HEK293 (cell line): ENCODE results near the gene MAGED1.

ENCODE experiments used
- CTCF ChIA-PET: fragments of 350-600 bp; formaldehyde crosslinking; extraction: SDS; loops from one replicate; lab custom pipeline; 2021; ENCODE audit warnings: antibody characterized with exemption; lab: Yijun Ruan, JAX
- POLR2A ChIA-PET: fragments of 300-600 bp; formaldehyde crosslinking; extraction: SDS; loops from one replicate; lab custom pipeline; 2020; ENCODE audit warnings: antibody characterized with exemption, inconsistent platforms; lab: Yijun Ruan, JAX
- H3K27ac ChIP-seq: fragments of 200-500 bp; sonication (Bioruptor generic); 2 replicates; pipeline ENCODE4 v1.5.1; 2014; ENCODE audit warnings: low read depth, low read length, control low read depth, inconsistent platforms; ENCODE audit errors: extremely low read depth
- H3K36me3 ChIP-seq, 2 experiments: fragments of 200-500 bp in 1 of 2; sonication (Bioruptor generic) in 1 of 2; 1 replicate in 1 of 2; 2 replicates in 1 of 2; pipeline ENCODE4 v1.5.1; 2014 to 2017; ENCODE audit warnings: inconsistent platforms in 2 of 2, low read length in 2 of 2; ENCODE audit not compliant: control insufficient read depth in 2 of 2, insufficient read depth in 1 of 2
- H3K4me1 ChIP-seq: fragments of 200-500 bp; sonication (Bioruptor generic); 2 replicates; pipeline ENCODE4 v1.5.1; 2014; ENCODE audit warnings: mild to moderate bottlenecking, low read length, inconsistent platforms; ENCODE audit not compliant: control insufficient read depth, insufficient read depth
- H3K4me3 ChIP-seq: 2 replicates; pipeline ENCODE4 v1.5.1; 2011; ENCODE audit warnings: low read depth, mild to moderate bottlenecking, control low read depth, low read length, moderate library complexity
- H3K9me3 ChIP-seq: fragments of 200-500 bp; sonication (Bioruptor generic); 2 replicates; pipeline ENCODE4 v1.5.1; 2014; ENCODE audit warnings: low read depth, low read length, inconsistent platforms; ENCODE audit not compliant: control insufficient read depth, insufficient read depth
- ATF2 ChIP-seq: fragments of 450-650 bp; formaldehyde crosslinking; IDR thresholded peaks from 2 replicates; pipeline ENCODE4 v1.5.1; 2016; ENCODE audit warnings: missing biosample characterization, missing genetic modification characterization, low read depth
- GLIS2 ChIP-seq: fragments of 450-650 bp; formaldehyde crosslinking; IDR thresholded peaks from 2 replicates; pipeline ENCODE4 v1.5.1; 2016; ENCODE audit warnings: missing biosample characterization, missing genetic modification characterization
- KLF17 ChIP-seq: fragments of 450-650 bp; formaldehyde crosslinking; IDR thresholded peaks from 2 replicates; pipeline ENCODE4 v1.5.1; 2016; ENCODE audit warnings: missing biosample characterization, missing genetic modification characterization
- KLF9 ChIP-seq: fragments of 450-650 bp; formaldehyde crosslinking; IDR thresholded peaks from 2 replicates; pipeline ENCODE4 v1.5.1; 2016; ENCODE audit warnings: missing biosample characterization, missing genetic modification characterization, low read depth
- PATZ1 ChIP-seq: fragments of 450-650 bp; formaldehyde crosslinking; IDR thresholded peaks from 2 replicates; pipeline ENCODE4 v1.5.1; 2016; ENCODE audit warnings: missing biosample characterization, missing genetic modification characterization
- REST ChIP-seq: fragments of 450-650 bp; formaldehyde crosslinking; IDR thresholded peaks from 2 replicates; pipeline ENCODE4 v1.5.1; 2016; ENCODE audit warnings: missing biosample characterization, missing genetic modification characterization
- ZNF146 ChIP-seq: fragments of 450-650 bp; formaldehyde crosslinking; IDR thresholded peaks from 2 replicates; pipeline ENCODE4 v1.5.1; 2016; ENCODE audit warnings: missing biosample characterization, missing genetic modification characterization
- ZNF23 ChIP-seq: fragments of 450-650 bp; formaldehyde crosslinking; IDR thresholded peaks from 2 replicates; pipeline ENCODE4 v1.5.1; 2016; ENCODE audit warnings: missing biosample characterization, missing genetic modification characterization, borderline replicate concordance
- ZNF266 ChIP-seq: fragments of 450-650 bp; formaldehyde crosslinking; IDR thresholded peaks from 2 replicates; pipeline ENCODE4 v1.5.1; 2016; ENCODE audit warnings: missing biosample characterization, missing genetic modification characterization, low read depth
- ZNF398 ChIP-seq: fragments of 450-650 bp; formaldehyde crosslinking; IDR thresholded peaks from 2 replicates; pipeline ENCODE4 v1.5.1; 2017; ENCODE audit warnings: missing biosample characterization, missing genetic modification characterization
- ZNF514 ChIP-seq: fragments of 450-650 bp; formaldehyde crosslinking; IDR thresholded peaks from 2 replicates; pipeline ENCODE4 v1.5.1; 2016; ENCODE audit warnings: missing biosample characterization, missing genetic modification characterization
- ZNF549 ChIP-seq: fragments of 450-650 bp; IDR thresholded peaks from 2 replicates; pipeline ENCODE4 v1.5.1; 2018; ENCODE audit warnings: missing biosample characterization, missing genetic modification characterization, mild to moderate bottlenecking, inconsistent platforms, moderate library complexity
- ZNF610 ChIP-seq: fragments of 450-650 bp; formaldehyde crosslinking; IDR thresholded peaks from 2 replicates; pipeline ENCODE4 v1.5.1; 2016; ENCODE audit warnings: missing biosample characterization, missing genetic modification characterization, borderline replicate concordance
- ZNF701 ChIP-seq: fragments of 450-650 bp; formaldehyde crosslinking; IDR thresholded peaks from 2 replicates; pipeline ENCODE4 v1.5.1; 2016; ENCODE audit warnings: missing biosample characterization, missing genetic modification characterization
- TF ChIP-seq, protein P1 (sequence below): fragments of 450-650 bp; formaldehyde crosslinking; IDR thresholded peaks from 2 replicates; pipeline ENCODE4 v1.5.1; 2017; ENCODE audit warnings: missing biosample characterization, missing genetic modification characterization

Gene MAGED1

GRCh38 chrX:51853251-51853650, 40.2 kb upstream of the MAGED1 start (continued):
- TF ChIP-seq REST (tag by site-specific recombination) (no peak), ZNF398 (no peak), KLF9 (no peak), ZNF266 (tag by site-specific recombination) (no peak), ZNF23 (no peak), ZNF146 (tag by site-specific recombination) (no peak), ZNF549 (no peak), GLIS2 (no peak), KLF17 (tag by site-specific recombination) (no peak), PATZ1 (tag by site-specific recombination) (no peak), ZNF701 (no peak)

DNA sequence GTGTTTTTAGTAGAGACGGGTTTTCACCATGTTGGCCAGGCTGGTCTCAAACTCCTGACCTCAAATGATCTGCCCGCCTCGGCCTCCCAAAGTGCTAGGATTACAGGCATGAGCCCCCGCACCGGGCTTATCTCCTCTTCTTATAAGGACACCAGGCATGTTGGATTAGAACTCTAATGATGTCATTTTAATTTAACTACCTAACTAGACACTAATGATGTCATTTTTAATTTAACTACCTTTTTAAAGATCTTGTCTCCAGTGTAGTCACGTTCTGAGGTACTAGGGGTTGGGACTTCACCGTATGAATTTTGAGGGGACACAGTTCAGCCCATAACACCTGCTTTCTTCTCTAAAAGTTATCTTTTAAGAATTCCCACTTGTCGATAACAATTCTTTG, 37.7 kb upstream of the MAGED1 start:
- H3K4me1 ChIP-seq, result no peaks in the 10 kb centered on the region
- H3K27ac ChIP-seq, result no peak overlapping the region
- CTCF ChIA-PET, result no interaction called here
- H3K36me3 ChIP-seq, result no peaks in the 10 kb centered on the region
- peaks cover 3% of the 10 kb centered on the region; the same call in 1 of the 2 replicates for H3K9me3 ChIP-seq
- TF ChIP-seq ATF2 (tag by site-specific recombination), result peak; percentile 59; the same call in 1 of the 2 replicates
- TF ChIP-seq, protein P1, sequence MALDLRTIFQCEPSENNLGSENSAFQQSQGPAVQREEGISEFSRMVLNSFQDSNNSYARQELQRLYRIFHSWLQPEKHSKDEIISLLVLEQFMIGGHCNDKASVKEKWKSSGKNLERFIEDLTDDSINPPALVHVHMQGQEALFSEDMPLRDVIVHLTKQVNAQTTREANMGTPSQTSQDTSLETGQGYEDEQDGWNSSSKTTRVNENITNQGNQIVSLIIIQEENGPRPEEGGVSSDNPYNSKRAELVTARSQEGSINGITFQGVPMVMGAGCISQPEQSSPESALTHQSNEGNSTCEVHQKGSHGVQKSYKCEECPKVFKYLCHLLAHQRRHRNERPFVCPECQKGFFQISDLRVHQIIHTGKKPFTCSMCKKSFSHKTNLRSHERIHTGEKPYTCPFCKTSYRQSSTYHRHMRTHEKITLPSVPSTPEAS (tag by site-specific recombination), result no peak
- no peak for TF ChIP-seq ZNF514 (tag by site-specific recombination)
- TF ChIP-seq ZNF610 (tag by site-specific recombination), result no peak
- TF ChIP-seq, all 188 proteins: peak for 1
- POLR2A ChIA-PET, result no interaction called here
- H3K4me3 ChIP-seq, result no peak overlapping the region
